Tibial nerve (tissue), 4 donors: ENCODE measurements around the gene STYXL1. TPM values are rescaled to one million over a fixed set of nuclear protein-coding genes. Genes with fewer than 3 reads are reported as not detected.
A peak's percentile ranks its signal among the peaks of the same experiment; 100 is the strongest.
"Not testable (repeated sequence)": the region's sequence is repeated elsewhere in the genome, so short reads cannot be mapped to it uniquely, and the experiment has no call there.

Experiments
- DNase-seq, 2 donors: peaks; one replicate each; pipeline ENCODE4 v3.0.0-alpha.2; 2019; ENCODE audit warnings: low spot score in 2 of 2
- H3K27ac ChIP-seq, 4 donors: fragments of 200-600 bp; sonication (generic) in 3 of 4; one replicate each; pipeline ENCODE4 v1.5.1; 2017 to 2019; ENCODE audit warnings: mild to moderate bottlenecking in 1 of 4
- H3K27me3 ChIP-seq, 2 donors: fragments of 200-600 bp; sonication (generic) in 1 of 2; one replicate each; pipeline versions ENCODE4 v1.5.1 to v1.6.0; 2017 to 2019
- H3K36me3 ChIP-seq, 3 donors: fragments of 200-600 bp; sonication (generic); one replicate each; pipeline ENCODE4 v1.5.1; 2018 to 2019
- H3K4me1 ChIP-seq, 4 donors: fragments of 200-600 bp; sonication (generic) in 3 of 4; one replicate each; pipeline ENCODE4 v1.5.1; 2017 to 2019
- H3K4me3 ChIP-seq, 4 donors: fragments of 200-600 bp; sonication (generic) in 3 of 4; one replicate each; pipeline ENCODE4 v1.5.1; 2017 to 2019; ENCODE audit warnings: mild to moderate bottlenecking in 1 of 4, moderate library complexity in 1 of 4
- H3K9me3 ChIP-seq, 4 donors: fragments of 200-600 bp; sonication (generic) in 3 of 4; one replicate each; pipeline ENCODE4 v1.5.1; 2017 to 2019
- CTCF ChIP-seq, 5 experiments: fragments of 200-600 bp in 3 of 5; fragments of 450-650 bp in 2 of 5; sonication (generic) in 3 of 5; IDR thresholded peaks; one replicate each; pipeline ENCODE4 v1.5.1; 2016 to 2019; ENCODE audit warnings: antibody characterized with exemption in 5 of 5, mild to moderate bottlenecking in 3 of 5, moderate library complexity in 2 of 5
- EP300 ChIP-seq, 2 donors: sonication (generic); formaldehyde crosslinking; IDR thresholded peaks; one replicate each; pipeline ENCODE4 v1.6.1; 2017; ENCODE audit warnings: antibody characterized with exemption in 2 of 2, mild to moderate bottlenecking in 1 of 2
- POLR2A ChIP-seq, 2 donors: fragments of 450-650 bp; IDR thresholded peaks; one replicate each; pipeline ENCODE4 v1.6.1; 2017; ENCODE audit warnings: antibody characterized with exemption in 2 of 2, mild to moderate bottlenecking in 2 of 2, moderate library complexity in 2 of 2
- WGBS, 2 donors: methylation state at CpG; one replicate each; pipeline ENCODE4 v1.1.5; 2018; 5-methylcytosine and 5-hydroxymethylcytosine counted together
- total RNA-seq, 4 donors: library from RNA; depleted of rRNA; stranded (reverse); fragments of >200 nt; gene quantifications; one replicate each; pipeline ENCODE4 v1.1.0, GENCODE V29; 2016

Gene STYXL1
- total RNA-seq, 4 donors from 2014 or later: 9.9 to 45.7 (median 29.0) TPM

GRCh38 chr7:76011442-76011861, 36.3 kb downstream of the STYXL1 start:
- Histone ChIP-seq H3K4me3 (no peak overlapping the region), H3K27ac (peak overlapping the region in 2 of 4 donors; percentile 2 to 48), H3K4me1 (peaks cover 0 to 20% (median 3%) of the 10 kb centered on the region in 4 donors), H3K27me3 (no peaks in the 10 kb centered on the region), H3K9me3 (no peaks in the 10 kb centered on the region), H3K36me3 (peaks cover 0 to 46% (median 0%) of the 10 kb centered on the region in 3 donors)
- DNase-seq: no peak
- WGBS, 2 donors: 44 to 49% methylated on average over 8 of the region's 8 CpGs
- TF ChIP-seq EP300 (IDR thresholded peaks at IDR 0.05) (no peak), CTCF (IDR thresholded peaks at IDR 0.05) (no peak), POLR2A (IDR thresholded peaks at IDR 0.05) (no peak)

GRCh38 chr7:76009672-76010600, 37.9 kb downstream of the STYXL1 start:
- Histone ChIP-seq H3K4me3 (no peak overlapping the region), H3K9me3 (no peaks in the 10 kb centered on the region), H3K27me3 (no peaks in the 10 kb centered on the region), H3K27ac (no peak overlapping the region), H3K4me1 (peaks cover 0 to 20% (median 3%) of the 10 kb centered on the region in 4 donors), H3K36me3 (peaks cover 0 to 42% (median 0%) of the 10 kb centered on the region in 3 donors)
- WGBS, 2 donors: 85 to 87% methylated on average over 11 of the region's 11 CpGs
- no peak for DNase-seq
- TF ChIP-seq CTCF (IDR thresholded peaks at IDR 0.05): no peak
- no peak for TF ChIP-seq EP300 (IDR thresholded peaks at IDR 0.05)
- TF ChIP-seq POLR2A (IDR thresholded peaks at IDR 0.05): no peak

GRCh38 chr7:76008156-76008687, 39.6 kb downstream of the STYXL1 start:
- peaks cover 0 to 42% (median 5%) of the 10 kb centered on the region in 3 donors for H3K36me3 ChIP-seq
- no peak overlapping the region for H3K4me3 ChIP-seq
- WGBS, 2 donors: 80 to 81% methylated on average over 8 of the region's 8 CpGs
- TF ChIP-seq EP300 (IDR thresholded peaks at IDR 0.05): no peak
- no peak for TF ChIP-seq POLR2A (IDR thresholded peaks at IDR 0.05)
- H3K9me3 ChIP-seq: no peaks in the 10 kb centered on the region
- DNase-seq: no peak
- no peaks in the 10 kb centered on the region for H3K27me3 ChIP-seq
- peaks cover 0 to 20% (median 3%) of the 10 kb centered on the region in 4 donors for H3K4me1 ChIP-seq
- H3K27ac ChIP-seq: peak overlapping the region in 1 of 4 donors; percentile 2

- not testable (repeated sequence) for H3K9me3 ChIP-seq
- WGBS, 2 donors: 78 to 90% methylated on average over 4 of the region's 4 CpGs
These were observed 42.8 kb downstream of the STYXL1 start for GRCh38 chr7:76005004-76005403.

GRCh38 chr7:76003351-76003750, 44.4 kb downstream of the STYXL1 start:
- 79 to 89% methylated on average over 9 to 10 of the region's 10 CpGs for WGBS, 2 donors
- H3K4me1 ChIP-seq: peaks cover 0 to under 1% (median 0%) of the 10 kb centered on the region in 4 donors
- H3K27ac ChIP-seq: no peak overlapping the region
- TF ChIP-seq CTCF (IDR thresholded peaks at IDR 0.05): no peak
- no peak for TF ChIP-seq POLR2A (IDR thresholded peaks at IDR 0.05)
- H3K9me3 ChIP-seq: no peaks in the 10 kb centered on the region
- DNase-seq: no peak
- H3K4me3 ChIP-seq: no peak overlapping the region
- H3K36me3 ChIP-seq: peaks cover 0 to 69% (median 7%) of the 10 kb centered on the region in 3 donors
- H3K27me3 ChIP-seq: no peaks in the 10 kb centered on the region

More at GRCh38 chr7:76005004-76005403, 42.8 kb downstream of the STYXL1 start:
- Histone ChIP-seq H3K4me1 (peaks cover 0 to 13% (median 3%) of the 10 kb centered on the region in 4 donors), H3K36me3 (peaks cover 0 to 52% (median 7%) of the 10 kb centered on the region in 3 donors)
- DNase-seq, H3K4me3 ChIP-seq, H3K27me3 ChIP-seq, H3K27ac ChIP-seq: not testable (repeated sequence)

- Histone ChIP-seq H3K9me3 (no peaks in the 10 kb centered on the region), H3K4me1 (no peaks in the 10 kb centered on the region), H3K36me3 (peaks cover 0 to 73% (median 7%) of the 10 kb centered on the region in 3 donors), H3K4me3 (no peak overlapping the region), H3K27me3 (no peaks in the 10 kb centered on the region), H3K27ac (no peak overlapping the region)
- no peak for DNase-seq
- TF ChIP-seq EP300 (IDR thresholded peaks at IDR 0.05): no peak
- no peak for TF ChIP-seq CTCF (IDR thresholded peaks at IDR 0.05)
- no peak for TF ChIP-seq POLR2A (IDR thresholded peaks at IDR 0.05)
- WGBS, 2 donors: 92 to 95% methylated on average over 3 of the region's 3 CpGs
These were observed 45.0 kb downstream of the STYXL1 start for GRCh38 chr7:76002822-76003221.
